Activated CD8-positive, alpha-beta T cell treated with anti-CD3 and anti-CD28 coated beads for 36 hours (primary cell): Measurements from ENCODE around the gene UBXN2A. TPM values are rescaled to one million over a fixed set of nuclear protein-coding genes. Genes with fewer than 3 reads are reported as not detected.

Experiments used
- ATAC-seq: fragments of 200-7000 bp; cut with Tn5 transposase; one replicate; pipeline ENCODE4 v1.10.0; 2021; ENCODE audit warnings: mild to moderate bottlenecking, moderate library complexity
- CTCF ChIA-PET: fragments of 350-600 bp; sonication (Branson Sonifier 250); formaldehyde crosslinking; loops from one replicate; lab custom pipeline; 2021; ENCODE audit warnings: antibody characterized with exemption; lab: Charles Lee
- POLR2A ChIA-PET: fragments of 350-600 bp; sonication (Branson Sonifier 250); formaldehyde crosslinking; loops from one replicate; lab custom pipeline; 2021; ENCODE audit warnings: antibody characterized with exemption; lab: Charles Lee
- DNase-seq: peaks from one replicate; pipeline ENCODE4 v3.0.0-alpha.2; 2020
- H3K27ac Mint-ChIP-seq: one replicate; pipeline ENCODE4 v1.8.0; 2021; ENCODE audit warnings: mild to moderate bottlenecking, mixed read lengths
- H3K27me3 Mint-ChIP-seq: one replicate; pipeline ENCODE4 v1.8.0; 2021; ENCODE audit warnings: mixed read lengths
- H3K36me3 Mint-ChIP-seq: one replicate; pipeline ENCODE4 v1.8.0; 2021; ENCODE audit warnings: low read depth, mixed read lengths
- H3K4me1 Mint-ChIP-seq: one replicate; pipeline ENCODE4 v1.8.0; 2021; ENCODE audit warnings: low read depth, mixed read lengths
- H3K4me3 Mint-ChIP-seq: one replicate; pipeline ENCODE4 v1.8.0; 2021; ENCODE audit warnings: mild to moderate bottlenecking, moderate library complexity, mixed read lengths
- H3K9me3 Mint-ChIP-seq: one replicate; pipeline ENCODE4 v1.8.0; 2021; ENCODE audit warnings: mixed read lengths
- CTCF ChIP-seq: fragments of 200-600 bp; IDR thresholded peaks from one replicate; pipeline ENCODE4 v1.8.0; 2022; ENCODE audit warnings: antibody characterized with exemption, mild to moderate bottlenecking
- intact Hi-C: fragments of 100-400 bp; cut with micrococcal nuclease; formaldehyde crosslinking; loops from one replicate; pipeline ENCODE4 v1.10.0; 2022
- total RNA-seq, 2 experiments: library from RNA; stranded (reverse); gene quantifications; one replicate each; pipeline ENCODE4 v1.2.3, GENCODE V29; 2021

Gene UBXN2A
- total RNA-seq, 2 experiments from 2014 or later, result 11.1 to 11.2 TPM

GRCh38 chr2:23940718-23941620, 706 bp downstream of the UBXN2A start:
- ATAC-seq (peak; percentile 56), DNase-seq (peak; percentile 61)
- Mint-ChIP-seq H3K9me3 (no peaks in the 10 kb centered on the region), H3K4me1 (peaks cover 24% of the 10 kb centered on the region), H3K4me3 (peak overlapping the region; percentile 98), H3K27me3 (peaks cover 9% of the 10 kb centered on the region), H3K27ac (peak overlapping the region; percentile 90), H3K36me3 (peaks cover 10% of the 10 kb centered on the region)
- intact Hi-C loops, result no loop called here
- ChIA-PET POLR2A (interaction anchor here (0.6 to 2.7 kb wide), 10 partner anchors 8 to 106 kb away, joined by 3 to 63 read pairs (median 3); partner anchors contain the start of genes ATAD2B and WDCP), CTCF (interaction anchor here (0.8 to 7.3 kb wide), 3 partner anchors 14 to 116 kb away, joined by 4 to 74 read pairs (median 9); partner anchors contain the start of genes ATAD2B and WDCP)
- no peak for TF ChIP-seq CTCF

GRCh38 chr2:23941644-23942043, 1.4 kb downstream of the UBXN2A start:
- Mint-ChIP-seq H3K27ac (no peak overlapping the region), H3K9me3 (no peaks in the 10 kb centered on the region), H3K36me3 (peaks cover 10% of the 10 kb centered on the region), H3K27me3 (peaks cover 9% of the 10 kb centered on the region), H3K4me3 (peak overlapping the region; percentile 31), H3K4me1 (peaks cover 24% of the 10 kb centered on the region)
- DNase-seq, result no peak
- ATAC-seq, result no peak
- intact Hi-C loops, result no loop called here
- TF ChIP-seq CTCF, result no peak
- CTCF ChIA-PET, result interaction anchor here (7.3 kb wide), 1 partner anchor 15 kb away, joined by 74 read pairs; the partner anchor contains the start of gene ATAD2B
- POLR2A ChIA-PET, result interaction anchor here (1.2 to 1.3 kb wide), 2 partner anchors 15 to 58 kb away, joined by 3 to 7 read pairs; partner anchors contain the start of gene ATAD2B

GRCh38 chr2:23943666-23944065, 3.4 kb downstream of the UBXN2A start:
- ATAC-seq (no peak), DNase-seq (no peak)
- peaks cover 26% of the 10 kb centered on the region for H3K4me1 Mint-ChIP-seq
- no peak overlapping the region for H3K27ac Mint-ChIP-seq
- intact Hi-C loops, result no loop called here
- POLR2A ChIA-PET, result interaction anchor here (0.5 to 2.7 kb wide), 2 partner anchors 13 to 17 kb away, joined by 3 to 14 read pairs; partner anchors contain the start of gene ATAD2B
- TF ChIP-seq CTCF, result no peak
- no peaks in the 10 kb centered on the region for H3K9me3 Mint-ChIP-seq
- no peak overlapping the region for H3K4me3 Mint-ChIP-seq
- CTCF ChIA-PET, result interaction anchor here (1.8 kb wide), 1 partner anchor 17 kb away, joined by 9 read pairs; the partner anchor contains the start of gene ATAD2B
- peaks cover 8% of the 10 kb centered on the region for H3K27me3 Mint-ChIP-seq
- H3K36me3 Mint-ChIP-seq, result peaks cover 10% of the 10 kb centered on the region

- Mint-ChIP-seq H3K4me3 (no peak overlapping the region), H3K36me3 (peaks cover 9% of the 10 kb centered on the region), H3K27ac (no peak overlapping the region), H3K27me3 (no peaks in the 10 kb centered on the region), H3K9me3 (no peaks in the 10 kb centered on the region), H3K4me1 (peaks cover 18% of the 10 kb centered on the region)
- ChIA-PET CTCF (interaction anchor here (1.8 kb wide), 1 partner anchor 18 kb away, joined by 9 read pairs; the partner anchor contains the start of gene ATAD2B), POLR2A (interaction anchor here (2.7 kb wide), 1 partner anchor 18 kb away, joined by 14 read pairs; the partner anchor contains the start of gene ATAD2B)
- ATAC-seq (no peak), DNase-seq (no peak)
- intact Hi-C loops, result no loop called here
- TF ChIP-seq CTCF, result no peak
These were observed 4.3 kb downstream of the UBXN2A start for GRCh38 chr2:23944527-23944926.
